Suppressor macrophage treated with lipopolysaccharide for 1 hour (primary cell): ENCODE measurements around the gene ZBTB42.
A peak's percentile ranks its signal among the peaks of the same experiment; 100 is the strongest.

Experiments used
- DNase-seq, 3 donors: peaks; one replicate each; pipeline ENCODE4 v3.0.0-alpha.2; 2020 to 2022

The ZBTB42 gene

GRCh38 chr14:104784218-104784568, 16.7 kb upstream of the ZBTB42 start:
- DNase-seq: no peak

DNA sequence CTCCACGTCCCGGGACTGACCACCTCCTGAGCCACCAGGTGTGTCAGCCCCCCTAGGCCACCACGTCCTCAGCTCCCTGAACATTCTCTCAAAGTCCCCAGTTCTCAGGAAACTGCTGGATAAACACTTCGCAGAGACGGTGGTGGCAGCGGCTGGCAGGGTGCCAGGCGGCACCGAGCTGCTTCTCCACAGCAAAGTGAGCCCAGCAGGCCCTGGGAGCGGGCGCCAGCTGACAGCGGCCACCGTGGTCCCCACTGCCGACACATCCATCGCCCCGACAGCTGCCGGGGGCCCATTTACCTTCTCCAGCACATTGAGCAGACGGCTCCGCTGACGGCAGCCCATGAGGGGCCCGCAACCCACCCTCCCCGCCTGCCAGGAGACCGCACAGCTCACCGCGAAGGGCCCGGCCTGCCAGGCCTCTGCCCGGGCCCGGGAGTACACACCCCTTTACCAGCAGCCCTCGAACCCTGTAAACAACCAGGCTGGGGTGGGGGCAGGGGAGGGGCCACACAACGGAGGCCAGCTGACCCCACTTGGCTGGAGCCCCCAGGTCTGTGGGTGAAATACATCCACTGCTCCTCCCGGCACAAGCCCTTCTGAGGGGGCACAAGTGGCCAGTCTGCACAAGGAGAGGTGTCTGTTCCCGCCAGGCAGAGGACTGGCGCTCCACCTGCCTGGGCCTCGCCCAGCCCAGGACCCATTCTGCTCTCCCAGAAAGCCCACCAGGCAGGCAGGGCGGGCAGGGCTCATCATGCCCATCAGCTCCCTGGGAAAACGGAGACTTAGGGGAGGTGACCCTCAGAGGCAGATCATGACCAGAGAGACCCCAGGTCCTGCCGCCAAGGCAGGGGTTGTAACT, 15.8 kb upstream of the ZBTB42 start:
- DNase-seq: no peak

- DNase-seq: no peak
These were observed 15.2 kb upstream of the ZBTB42 start for GRCh38 chr14:104785708-104786080.

- DNase-seq: peak; percentile 44 to 66 (median 55)
These were observed 14.8 kb upstream of the ZBTB42 start for GRCh38 chr14:104786091-104786586.

DNA sequence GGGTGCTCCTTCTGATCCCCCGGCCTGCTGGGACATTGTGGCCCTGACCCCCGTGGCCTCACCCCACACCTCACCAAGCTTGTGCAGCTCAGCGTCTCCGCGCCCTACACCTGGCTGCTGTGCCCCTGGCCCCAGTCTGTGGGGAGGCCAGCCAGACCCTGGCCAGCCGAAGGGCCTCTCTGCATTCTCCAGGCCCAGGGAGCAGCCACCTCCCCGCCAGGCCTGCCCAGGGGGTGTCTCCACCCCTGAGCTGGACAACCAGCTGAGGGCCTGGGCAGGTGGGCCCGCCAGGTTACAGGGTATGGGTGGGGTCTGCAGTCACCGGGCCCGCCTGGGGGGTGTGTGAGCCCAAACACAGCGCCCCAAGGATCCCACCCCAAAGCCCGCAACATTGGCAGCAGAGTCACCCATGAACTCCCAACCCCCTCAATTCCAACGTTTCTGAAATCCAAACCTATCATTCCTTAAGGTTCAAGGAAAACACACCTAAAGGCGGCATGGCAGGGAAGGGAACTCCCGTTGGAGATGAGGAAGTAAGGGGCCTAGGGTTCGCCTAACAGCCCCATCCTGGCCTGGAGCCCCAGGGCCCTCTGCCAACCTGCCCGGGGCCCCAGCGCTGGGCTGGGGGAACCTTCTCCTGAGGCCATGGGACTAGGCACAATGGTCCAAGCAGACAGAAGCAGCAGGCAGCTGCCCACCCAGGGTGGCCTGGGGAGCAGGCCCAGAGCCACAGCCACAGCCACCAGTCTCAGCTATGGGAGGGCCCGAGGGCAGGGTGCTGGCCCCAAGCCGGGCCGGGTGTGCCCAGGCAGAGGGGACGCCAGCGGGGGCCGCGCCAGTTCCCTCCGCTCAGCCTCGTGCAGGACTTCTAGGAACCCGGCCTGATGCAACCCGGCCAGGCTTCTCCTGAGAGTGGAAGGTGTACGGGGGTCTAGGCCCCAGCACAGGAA, 13.9 kb upstream of the ZBTB42 start:
- DNase-seq: no peak

GRCh38 chr14:104787736-104788135, 13.2 kb upstream of the ZBTB42 start:
- DNase-seq: peak; percentile 78 to 81 (median 78)

- no peak for DNase-seq
These were observed 12.6 kb upstream of the ZBTB42 start for GRCh38 chr14:104788161-104788818.

GRCh38 chr14:104788873-104789663, 11.8 kb upstream of the ZBTB42 start:
- DNase-seq: peak in 2 of 3 donors; percentile 26 to 46

DNA sequence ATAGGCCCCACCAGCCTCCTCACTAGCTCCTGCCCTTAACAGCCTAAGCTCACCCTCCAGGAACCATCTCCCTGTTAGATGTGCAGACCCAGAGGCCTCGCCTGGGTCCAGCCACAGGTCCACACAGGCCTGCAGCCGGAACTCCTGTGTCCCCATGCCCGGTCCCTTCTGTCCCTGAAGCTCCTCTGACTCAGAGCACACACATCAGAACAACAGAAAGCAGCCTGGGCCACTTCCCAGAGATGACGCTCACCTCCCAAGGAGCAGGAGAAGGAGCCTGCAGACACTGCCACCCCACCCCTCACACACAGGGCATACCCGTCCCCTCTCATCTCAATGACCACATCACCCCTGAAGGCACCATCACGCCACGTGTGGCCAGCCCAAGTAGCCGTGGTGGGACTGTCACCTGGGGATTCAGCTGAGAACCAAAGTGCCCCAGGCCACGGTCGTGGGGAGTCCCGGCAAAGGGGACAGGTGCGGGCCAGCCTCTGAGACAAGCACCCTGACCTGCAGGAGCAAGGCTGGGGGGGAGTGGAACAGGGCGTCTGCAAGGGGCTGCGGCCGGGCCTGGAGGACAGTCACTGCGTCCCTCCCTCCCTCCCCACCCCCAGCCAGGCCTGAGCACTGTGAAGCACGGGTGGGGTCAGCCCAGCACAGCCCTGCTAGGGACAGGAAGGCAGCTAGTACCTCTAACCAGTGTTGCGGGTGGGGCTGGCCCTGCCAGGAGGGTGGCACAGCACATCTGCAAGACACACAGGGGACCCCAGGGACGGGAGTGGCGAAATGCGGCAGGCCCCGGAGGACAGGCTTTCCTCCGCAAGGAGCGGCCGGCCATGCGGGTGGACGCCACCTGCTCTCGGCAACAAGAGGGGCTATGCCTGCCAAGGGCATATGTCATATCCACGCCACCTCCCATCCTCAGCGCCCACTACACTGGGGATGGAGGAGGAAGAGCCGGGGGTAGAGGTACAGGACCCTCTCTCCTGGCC, 10.9 kb upstream of the ZBTB42 start:
- no peak for DNase-seq

- DNase-seq: no peak
These were observed 9.5 kb upstream of the ZBTB42 start for GRCh38 chr14:104791425-104791824.

DNA sequence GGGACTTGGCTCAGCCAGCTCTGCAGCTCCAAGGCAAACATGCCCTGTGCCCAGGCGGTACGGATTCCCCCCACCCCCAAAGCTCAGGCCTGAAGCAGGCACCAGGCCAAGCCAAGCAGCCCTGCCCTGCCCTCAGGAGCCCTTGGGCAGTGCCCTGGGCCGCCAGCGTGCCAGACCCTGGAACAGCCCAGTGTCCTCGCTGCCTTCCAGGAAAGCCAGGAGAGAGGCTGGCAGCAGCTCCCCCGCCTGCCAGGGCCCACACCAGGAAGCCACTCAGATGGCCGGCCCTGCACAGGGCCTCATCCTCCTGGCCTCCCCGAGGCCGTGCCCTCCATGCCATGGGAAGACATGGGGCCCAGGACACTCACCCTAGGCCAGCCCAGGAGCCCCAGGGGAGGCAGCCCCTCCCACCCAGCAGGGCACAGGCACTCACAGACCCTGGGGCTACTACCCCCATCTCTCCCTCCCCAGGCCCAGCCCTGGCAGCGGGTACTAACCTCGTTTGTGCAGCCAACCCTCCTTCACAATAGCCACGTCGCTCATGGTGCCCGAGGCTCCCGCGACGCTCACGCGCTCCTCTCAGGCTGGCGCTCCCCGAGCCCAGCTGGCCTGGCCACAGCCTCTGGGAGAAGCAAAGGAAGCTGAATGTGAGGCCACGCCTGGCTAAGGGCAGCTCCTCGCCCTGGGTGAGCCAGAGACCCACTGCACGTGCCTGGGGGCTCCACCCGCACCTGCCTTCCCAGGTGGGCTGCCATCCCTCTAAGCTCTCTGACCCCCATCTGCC, 8.6 kb upstream of the ZBTB42 start:
- no peak for DNase-seq

- no peak for DNase-seq
These were observed 7.8 kb upstream of the ZBTB42 start for GRCh38 chr14:104792945-104793702.

GRCh38 chr14:104793703-104793959, 7.3 kb upstream of the ZBTB42 start:
- no peak for DNase-seq

- DNase-seq: peak; percentile 65 to 75 (median 66)
These were observed 6.8 kb upstream of the ZBTB42 start for GRCh38 chr14:104794099-104794498.

- DNase-seq: peak; percentile 32 to 47 (median 47)
These were observed 6.3 kb upstream of the ZBTB42 start for GRCh38 chr14:104794631-104794992.

DNA sequence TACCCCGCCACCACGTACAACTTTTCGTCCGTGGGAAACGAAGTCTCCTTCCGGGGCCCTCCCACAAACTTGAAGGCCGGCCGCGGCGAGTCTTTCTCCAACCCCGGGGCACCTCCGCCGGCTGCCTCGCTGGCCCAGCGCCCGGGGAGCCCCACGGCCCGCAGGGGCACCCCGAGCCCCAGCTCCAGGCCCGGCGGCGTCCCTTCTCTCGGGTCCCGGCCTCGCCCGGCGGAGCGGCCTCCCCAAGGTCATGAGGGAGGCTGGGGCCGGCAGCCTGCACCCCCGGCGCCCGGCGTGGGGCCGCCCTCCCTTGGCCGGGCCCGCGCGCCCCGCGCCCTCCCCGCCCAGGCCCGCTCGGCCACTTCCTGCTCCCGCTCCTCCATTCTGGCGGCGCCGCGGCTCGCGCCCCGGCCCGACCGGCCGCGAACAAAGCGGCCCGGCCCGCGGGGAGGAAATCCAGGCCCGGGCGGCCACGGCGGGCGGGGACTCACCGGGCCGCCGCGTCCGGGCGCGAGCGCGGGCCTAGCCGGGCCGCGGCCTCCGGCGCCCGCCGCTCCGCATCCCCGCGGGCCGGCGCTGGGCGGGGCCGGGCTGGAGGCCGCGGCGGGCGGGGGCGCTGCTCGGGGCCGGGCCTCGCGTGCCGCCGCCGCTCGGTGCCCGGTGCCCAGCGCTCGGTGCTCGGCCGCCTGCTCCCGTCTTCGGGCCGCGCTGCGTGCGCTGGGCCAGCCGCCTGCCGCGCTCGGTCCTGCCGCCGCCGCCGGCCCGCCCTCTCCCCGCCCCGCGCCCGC, 5.7 kb upstream of the ZBTB42 start, which contains the start of gene AKT1:
Gene AKT1, minus strand, starts transcription at position 756 of the 788 bp plus-strand sequence. CDS start 3,105 bp downstream, outside the sequence.
- DNase-seq: peak; percentile 48 to 80 (median 55)

- peak; percentile 53 to 91 (median 76) for DNase-seq
These were observed 4.9 kb upstream of the ZBTB42 start for GRCh38 chr14:104795781-104796686.
